GM12878 (cell line): ENCODE measurements around the gene CNTN2. TPM values are rescaled to one million over a fixed set of nuclear protein-coding genes. Genes with fewer than 3 reads are reported as not detected.

Source experiments
- ATAC-seq: fragments of 200-7000 bp; cut with Tn5 transposase; 3 replicates; pipeline ENCODE4 v1.9.1; 2020; ENCODE audit warnings: mild to moderate bottlenecking, moderate library complexity
- BruUV-seq: library from RNA; stranded (reverse); fragments of 400-500 nt; replicated peaks from 2 replicates; lab custom pipeline; 2021; lab: Mats Ljungman, UMichigan
- CTCF ChIA-PET: fragments of 300-600 bp; sonication (Branson Sonifier 250); formaldehyde crosslinking; extraction: SDS; loops from one replicate; lab custom pipeline; 2021; ENCODE audit warnings: inconsistent platforms; lab: Yijun Ruan, JAX
- POLR2A ChIA-PET: fragments of 350-600 bp; formaldehyde crosslinking; extraction: SDS; loops from one replicate; lab custom pipeline; 2021; ENCODE audit warnings: inconsistent platforms; lab: Charles Lee
- RAD21 ChIA-PET: fragments of 300-600 bp; sonication (Branson Sonifier 250); formaldehyde crosslinking; loops from one replicate; lab custom pipeline; 2023; ENCODE audit warnings: antibody characterized with exemption; ENCODE audit not compliant: unreplicated experiment; lab: Charles Lee
- SMC1A ChIA-PET: fragments of 300-600 bp; sonication (Branson Sonifier 250); formaldehyde crosslinking; loops from one replicate; lab custom pipeline; 2023; ENCODE audit not compliant: unreplicated experiment, uncharacterized antibody; lab: Charles Lee
- DNase-seq: peaks from one replicate; pipeline ENCODE4 v3.0.0-alpha.2; 2011; ENCODE audit warnings: low read depth, low spot score
- FAIRE-seq: peaks from 3 replicates; lab custom pipeline; 2011; peaks lifted over from hg19 to GRCh38; lab: Jason Lieb, UNC
- H2AFZ ChIP-seq: 2 replicates; pipeline ENCODE4 v1.6.0; 2011; ENCODE audit warnings: low read depth, low read length, control low read depth; ENCODE audit not compliant: control insufficient read depth
- H3K27ac ChIP-seq: 2 replicates; pipeline ENCODE4 v1.5.1; 2011; ENCODE audit warnings: control low read depth; ENCODE audit not compliant: control insufficient read depth, insufficient read depth
- H3K27me3 ChIP-seq, 2 experiments: replicated peaks in 1 of 2; 2 replicates each; pipeline versions ENCODE4 v1.6.0 to v1.6.1; 2011; ENCODE audit warnings: low read length in 1 of 2; ENCODE audit not compliant: control insufficient read depth in 2 of 2, insufficient read depth in 2 of 2
- H3K36me3 ChIP-seq, 2 experiments: 2 replicates each; pipeline ENCODE4 v1.5.1; 2011; ENCODE audit warnings: low read length in 1 of 2; ENCODE audit not compliant: control insufficient read depth in 2 of 2, insufficient read depth in 2 of 2
- H3K4me1 ChIP-seq: 2 replicates; pipeline ENCODE4 v1.6.1; 2011; ENCODE audit warnings: mild to moderate bottlenecking, low read length, moderate library complexity, mixed read lengths; ENCODE audit not compliant: control insufficient read depth, insufficient read depth
- H3K4me2 ChIP-seq: 2 replicates; pipeline ENCODE4 v1.6.0; 2011; ENCODE audit warnings: control low read depth; ENCODE audit not compliant: control insufficient read depth, insufficient read depth
- H3K4me3 ChIP-seq: fragments of 200-600 bp; sonication (generic); 2 replicates; pipeline ENCODE4 v1.5.1; 2016
- H3K79me2 ChIP-seq: 2 replicates; pipeline ENCODE4 v1.6.0; 2011; ENCODE audit warnings: low read length; ENCODE audit not compliant: control insufficient read depth, insufficient read depth
- H3K9ac ChIP-seq: 2 replicates; pipeline ENCODE4 v1.8.0; 2011; ENCODE audit warnings: low read length, control low read depth, mixed read lengths; ENCODE audit not compliant: control insufficient read depth, insufficient read depth
- H3K9me3 ChIP-seq: replicated peaks from 3 replicates; pipeline ENCODE4 v1.5.1; 2011; ENCODE audit warnings: mild to moderate bottlenecking, low read length; ENCODE audit not compliant: control insufficient read depth, insufficient read depth
- H4K20me1 ChIP-seq: 2 replicates; pipeline ENCODE4 v1.6.0; 2011; ENCODE audit not compliant: control insufficient read depth, insufficient read depth
- E4F1 ChIP-seq: fragments of 450-650 bp; IDR thresholded peaks from 2 replicates; pipeline ENCODE4 v1.6.1; 2018; ENCODE audit warnings: borderline replicate concordance, mild to moderate bottlenecking; ENCODE audit not compliant: partially characterized antibody
- FOS ChIP-seq: IDR thresholded peaks from 3 replicates; pipeline ENCODE4 v1.6.1; 2011; ENCODE audit warnings: borderline replicate concordance; ENCODE audit not compliant: insufficient read length; ENCODE audit errors: extremely low read depth
- HDGF ChIP-seq: fragments of 450-650 bp; IDR thresholded peaks from 2 replicates; pipeline ENCODE4 v1.6.1; 2016; ENCODE audit warnings: antibody characterized with exemption
- MEF2B ChIP-seq: fragments of 450-650 bp; IDR thresholded peaks from 2 replicates; pipeline ENCODE4 v1.6.1; 2018; ENCODE audit warnings: mild to moderate bottlenecking, moderate library complexity; ENCODE audit not compliant: partially characterized antibody, poor library complexity, severe bottlenecking
- RELA ChIP-seq: fragments of 450-650 bp; IDR thresholded peaks from 2 replicates; pipeline ENCODE4 v1.8.0; 2014; ENCODE audit warnings: borderline replicate concordance; ENCODE audit not compliant: partially characterized antibody
- SPI1 ChIP-seq: IDR thresholded peaks from 2 replicates; pipeline ENCODE4 v1.6.1; 2011; ENCODE audit warnings: low read depth, mild to moderate bottlenecking, low read length, moderate library complexity, borderline replicate concordance; ENCODE audit not compliant: insufficient read depth
- WGBS: methylation state at CpG from one replicate; pipeline ENCODE4 v1.1.6; 2016; ENCODE audit warnings: low lambda C conversion rate; ENCODE audit not compliant: insufficient replicate concordance, insufficient coverage; ENCODE audit errors: missing lambda C conversion rate; 5-methylcytosine and 5-hydroxymethylcytosine counted together
- in situ Hi-C: fragments of 300-500 bp; cut with MboI; formaldehyde crosslinking; loops from 9 replicates; pipeline ENCODE4 v1.14.3; 2018; ENCODE audit warnings: mixed read lengths
- intact Hi-C: fragments of 100-400 bp; cut with micrococcal nuclease; formaldehyde crosslinking; loops from one replicate; pipeline ENCODE4 v1.14.2; 2022; ENCODE audit not compliant: unreplicated experiment
- polyA plus RNA-seq, 11 experiments: library from polyadenylated mRNA; depleted of rRNA in 4 of 11; unstranded in 6 of 11; stranded (reverse) in 5 of 11; fragments of >200 nt; fragmentation: Nextera tagmentation in 4 of 11; fragmentation: Illumina TruSeq in 1 of 11; extraction: Ambion mirVana in 4 of 11; extraction: Trizol in 1 of 11; gene quantifications; 1 replicate in 1 of 11; 2 replicates in 10 of 11; pipeline versions ENCODE4 v1.2.1 to v1.2.3, GENCODE V29; 2011 to 2016; ENCODE audit warnings: inconsistent platforms in 2 of 11, missing spikeins in 2 of 11, low read depth in 1 of 11
- total RNA-seq, 4 experiments: library from RNA; depleted of rRNA in 3 of 4; stranded (reverse); fragments of >200 nt in 3 of 4; fragmentation: Illumina TruSeq in 1 of 4; extraction: Trizol in 1 of 4; gene quantifications; 2 replicates each; pipeline versions ENCODE4 v1.2.1 to v1.2.3, GENCODE V29; 2013 to 2021
- TF ChIP-seq, protein P1 (sequence below): fragments of 450-650 bp; IDR thresholded peaks from 2 replicates; pipeline ENCODE4 v1.6.1; 2014; ENCODE audit warnings: mild to moderate bottlenecking
- TF ChIP-seq, protein P2 (sequence below): fragments of 450-650 bp; IDR thresholded peaks from 2 replicates; pipeline ENCODE4 v1.6.1; 2016; ENCODE audit warnings: mild to moderate bottlenecking, moderate library complexity, borderline replicate concordance

CNTN2 gene
- total and polyA plus RNA-seq, 10 of the 15 experiments (the other 5 are each of a cell fraction or from before 2014, with no cell fraction given), result 0.03 TPM; not detected in 9

DNA sequence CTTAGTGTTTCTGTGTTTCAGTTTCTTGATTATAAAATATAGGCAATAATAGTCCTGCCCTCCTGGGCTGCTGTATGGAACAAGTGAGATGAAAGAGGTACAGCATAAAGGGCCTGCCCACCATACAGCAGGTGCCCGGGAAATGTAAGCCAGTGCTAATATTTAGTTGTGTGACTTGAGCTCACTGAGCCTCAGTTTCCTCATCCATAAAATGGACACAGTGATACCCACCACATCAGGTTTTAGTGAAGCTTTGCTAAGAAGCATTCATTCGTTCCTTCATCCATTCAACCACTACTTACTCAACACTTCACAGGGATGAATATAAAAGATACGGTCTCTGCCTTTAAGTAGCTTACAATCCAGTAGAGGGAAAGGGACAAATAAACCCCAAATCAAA is 19.9 kb downstream of the CNTN2 start:
- H3K36me3 ChIP-seq, result no peaks in the 10 kb centered on the region
- no peak overlapping the region for H3K4me3 ChIP-seq
- 39% methylated on average over 3 of the region's 3 CpGs for WGBS
- no peaks in the 10 kb centered on the region for H4K20me1 ChIP-seq
- H3K27me3 ChIP-seq, result no peaks in the 10 kb centered on the region
- FAIRE-seq (no peak), DNase-seq (no peak), ATAC-seq (no peak)
- CTCF ChIA-PET, result interaction anchor here (0.9 to 6.8 kb wide), 15 partner anchors 12 to 255 kb away, joined by 3 to 151 read pairs (median 20); partner anchors contain the start of gene RBBP5
- no peaks in the 10 kb centered on the region for H3K79me2 ChIP-seq
- RAD21 ChIA-PET, result interaction anchor here (0.9 to 4.7 kb wide), 10 partner anchors 49 to 193 kb away, joined by 3 to 81 read pairs (median 12); no protein-coding TSS in a partner anchor
- no peak overlapping the region for H3K4me2 ChIP-seq
- H3K9ac ChIP-seq, result no peak overlapping the region
- no TSS peak for BruUV-seq
- H3K9me3 ChIP-seq, result no peaks in the 10 kb centered on the region
- H2AFZ ChIP-seq, result no peak overlapping the region
- in situ Hi-C loops (loop anchor here (5.0 kb wide), 1 partner anchor 86 kb away; no protein-coding TSS in a partner anchor), intact Hi-C loops (no loop called here)
- POLR2A ChIA-PET, result interaction anchor here (0.8 kb wide), 1 partner anchor 193 kb away, joined by 3 read pairs; no protein-coding TSS in a partner anchor
- TF ChIP-seq, protein P1, sequence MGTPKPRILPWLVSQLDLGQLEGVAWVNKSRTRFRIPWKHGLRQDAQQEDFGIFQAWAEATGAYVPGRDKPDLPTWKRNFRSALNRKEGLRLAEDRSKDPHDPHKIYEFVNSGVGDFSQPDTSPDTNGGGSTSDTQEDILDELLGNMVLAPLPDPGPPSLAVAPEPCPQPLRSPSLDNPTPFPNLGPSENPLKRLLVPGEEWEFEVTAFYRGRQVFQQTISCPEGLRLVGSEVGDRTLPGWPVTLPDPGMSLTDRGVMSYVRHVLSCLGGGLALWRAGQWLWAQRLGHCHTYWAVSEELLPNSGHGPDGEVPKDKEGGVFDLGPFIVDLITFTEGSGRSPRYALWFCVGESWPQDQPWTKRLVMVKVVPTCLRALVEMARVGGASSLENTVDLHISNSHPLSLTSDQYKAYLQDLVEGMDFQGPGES, result no peak
- TF ChIP-seq SPI1, result no peak
- no peak for TF ChIP-seq E4F1
- TF ChIP-seq HDGF, result no peak
- TF ChIP-seq, protein P2, sequence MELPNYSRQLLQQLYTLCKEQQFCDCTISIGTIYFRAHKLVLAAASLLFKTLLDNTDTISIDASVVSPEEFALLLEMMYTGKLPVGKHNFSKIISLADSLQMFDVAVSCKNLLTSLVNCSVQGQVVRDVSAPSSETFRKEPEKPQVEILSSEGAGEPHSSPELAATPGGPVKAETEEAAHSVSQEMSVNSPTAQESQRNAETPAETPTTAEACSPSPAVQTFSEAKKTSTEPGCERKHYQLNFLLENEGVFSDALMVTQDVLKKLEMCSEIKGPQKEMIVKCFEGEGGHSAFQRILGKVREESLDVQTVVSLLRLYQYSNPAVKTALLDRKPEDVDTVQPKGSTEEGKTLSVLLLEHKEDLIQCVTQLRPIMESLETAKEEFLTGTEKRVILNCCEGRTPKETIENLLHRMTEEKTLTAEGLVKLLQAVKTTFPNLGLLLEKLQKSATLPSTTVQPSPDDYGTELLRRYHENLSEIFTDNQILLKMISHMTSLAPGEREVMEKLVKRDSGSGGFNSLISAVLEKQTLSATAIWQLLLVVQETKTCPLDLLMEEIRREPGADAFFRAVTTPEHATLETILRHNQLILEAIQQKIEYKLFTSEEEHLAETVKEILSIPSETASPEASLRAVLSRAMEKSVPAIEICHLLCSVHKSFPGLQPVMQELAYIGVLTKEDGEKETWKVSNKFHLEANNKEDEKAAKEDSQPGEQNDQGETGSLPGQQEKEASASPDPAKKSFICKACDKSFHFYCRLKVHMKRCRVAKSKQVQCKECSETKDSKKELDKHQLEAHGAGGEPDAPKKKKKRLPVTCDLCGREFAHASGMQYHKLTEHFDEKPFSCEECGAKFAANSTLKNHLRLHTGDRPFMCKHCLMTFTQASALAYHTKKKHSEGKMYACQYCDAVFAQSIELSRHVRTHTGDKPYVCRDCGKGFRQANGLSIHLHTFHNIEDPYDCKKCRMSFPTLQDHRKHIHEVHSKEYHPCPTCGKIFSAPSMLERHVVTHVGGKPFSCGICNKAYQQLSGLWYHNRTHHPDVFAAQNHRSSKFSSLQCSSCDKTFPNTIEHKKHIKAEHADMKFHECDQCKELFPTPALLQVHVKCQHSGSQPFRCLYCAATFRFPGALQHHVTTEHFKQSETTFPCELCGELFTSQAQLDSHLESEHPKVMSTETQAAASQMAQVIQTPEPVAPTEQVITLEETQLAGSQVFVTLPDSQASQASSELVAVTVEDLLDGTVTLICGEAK, result no peak
- no peak for TF ChIP-seq MEF2B
- no peak for TF ChIP-seq RELA
- TF ChIP-seq FOS, result no peak
- H3K27ac ChIP-seq, result no peak overlapping the region
- SMC1A ChIA-PET, result interaction anchor here (0.6 to 3.5 kb wide), 6 partner anchors 71 to 191 kb away, joined by 3 to 45 read pairs (median 17); no protein-coding TSS in a partner anchor
- H3K4me1 ChIP-seq, result no peaks in the 10 kb centered on the region
